Thyroid gland (tissue), 4 donors: ENCODE measurements around the gene NECTIN1.

ENCODE experiments used
- POLR2A ChIP-seq, 2 donors: fragments of 450-650 bp; IDR thresholded peaks; one replicate each; pipeline ENCODE4 v1.6.1; 2017; ENCODE audit warnings: antibody characterized with exemption in 2 of 2, mild to moderate bottlenecking in 2 of 2, moderate library complexity in 1 of 2
- TF ChIP-seq, protein P1 (sequence below), 6 experiments: fragments of 200-600 bp in 3 of 6; fragments of 450-650 bp in 3 of 6; sonication (generic) in 3 of 6; IDR thresholded peaks; one replicate each; pipeline ENCODE4 v1.5.1; 2016 to 2019; ENCODE audit warnings: antibody characterized with exemption in 6 of 6, mild to moderate bottlenecking in 2 of 6, inconsistent platforms in 1 of 6, moderate library complexity in 1 of 6

DNA sequence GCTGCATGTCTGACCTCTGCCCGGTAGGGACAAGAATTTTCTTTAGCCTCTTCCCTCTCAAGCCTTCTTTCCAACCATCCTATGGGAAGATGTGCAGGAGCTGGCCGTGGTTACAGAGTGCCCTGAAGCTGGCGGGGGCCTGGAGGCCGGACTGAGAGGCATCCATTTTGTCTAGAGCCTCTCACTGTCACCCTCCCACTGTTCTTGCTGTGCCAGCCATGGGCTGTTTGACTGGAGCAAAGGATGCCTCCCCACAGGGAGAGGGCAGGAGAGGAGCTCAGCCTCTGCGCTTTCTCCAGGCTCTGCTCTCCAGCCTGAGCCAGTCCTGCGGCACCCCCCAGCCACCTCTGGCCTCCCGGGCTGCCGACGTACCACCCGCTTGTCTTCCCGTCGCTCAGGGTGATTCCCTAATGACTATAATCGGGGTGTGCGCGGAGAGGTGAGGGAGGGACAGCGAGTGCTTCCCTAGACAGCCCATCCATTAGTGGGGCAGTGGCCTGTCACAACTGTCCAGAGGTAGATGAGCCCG, 123.8 kb downstream of the NECTIN1 start:
- no peak for TF ChIP-seq POLR2A (IDR thresholded peaks at IDR 0.05)
- TF ChIP-seq, protein P1, sequence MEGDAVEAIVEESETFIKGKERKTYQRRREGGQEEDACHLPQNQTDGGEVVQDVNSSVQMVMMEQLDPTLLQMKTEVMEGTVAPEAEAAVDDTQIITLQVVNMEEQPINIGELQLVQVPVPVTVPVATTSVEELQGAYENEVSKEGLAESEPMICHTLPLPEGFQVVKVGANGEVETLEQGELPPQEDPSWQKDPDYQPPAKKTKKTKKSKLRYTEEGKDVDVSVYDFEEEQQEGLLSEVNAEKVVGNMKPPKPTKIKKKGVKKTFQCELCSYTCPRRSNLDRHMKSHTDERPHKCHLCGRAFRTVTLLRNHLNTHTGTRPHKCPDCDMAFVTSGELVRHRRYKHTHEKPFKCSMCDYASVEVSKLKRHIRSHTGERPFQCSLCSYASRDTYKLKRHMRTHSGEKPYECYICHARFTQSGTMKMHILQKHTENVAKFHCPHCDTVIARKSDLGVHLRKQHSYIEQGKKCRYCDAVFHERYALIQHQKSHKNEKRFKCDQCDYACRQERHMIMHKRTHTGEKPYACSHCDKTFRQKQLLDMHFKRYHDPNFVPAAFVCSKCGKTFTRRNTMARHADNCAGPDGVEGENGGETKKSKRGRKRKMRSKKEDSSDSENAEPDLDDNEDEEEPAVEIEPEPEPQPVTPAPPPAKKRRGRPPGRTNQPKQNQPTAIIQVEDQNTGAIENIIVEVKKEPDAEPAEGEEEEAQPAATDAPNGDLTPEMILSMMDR (IDR thresholded peaks at IDR 0.05), result no peak
